HG03103 (cell line): ENCODE data around the gene CCDC141.
"Not testable (repeated sequence)": the region's sequence is repeated elsewhere in the genome, so short reads cannot be mapped to it uniquely, and the experiment has no call there.

Source experiments
- ATAC-seq: cut with Tn5 transposase; IDR thresholded peaks from one replicate; pipeline ENCODE4 v1.9.1; 2021; ENCODE audit warnings: low read depth; ENCODE audit not compliant: unreplicated experiment

CCDC141 gene

GRCh38 chr2:179049546-179050311 lies at the start of gene CCDC141:
Gene CCDC141 (minus strand): TSS chr2:179050137. CDS start chr2:179049941, 196 bp downstream.
- peak; percentile 67 for ATAC-seq

GRCh38 chr2:179098080-179098689 lies 48.2 kb upstream of the CCDC141 start:
- ATAC-seq: no peak

GRCh38 chr2:179097131-179097530 lies 47.2 kb upstream of the CCDC141 start:
- ATAC-seq: no peak

- ATAC-seq: peak; percentile 97
Observed at GRCh38 chr2:179096090-179096489, 46.2 kb upstream of the CCDC141 start.

- not testable (repeated sequence) for ATAC-seq
Observed at GRCh38 chr2:179092912-179093311, 43.0 kb upstream of the CCDC141 start.

GRCh38 chr2:179082697-179083096 lies 32.8 kb upstream of the CCDC141 start:
- ATAC-seq: no peak

- ATAC-seq: no peak
Observed at GRCh38 chr2:179081954-179082353, 32.0 kb upstream of the CCDC141 start.

- no peak for ATAC-seq
Observed at GRCh38 chr2:179072527-179072926, 22.6 kb upstream of the CCDC141 start.

- ATAC-seq: no peak
Observed at GRCh38 chr2:179071810-179072355, 21.9 kb upstream of the CCDC141 start.

- no peak for ATAC-seq
Observed at GRCh38 chr2:179070895-179071294, 21.0 kb upstream of the CCDC141 start.

GRCh38 chr2:179069685-179070084 lies 19.7 kb upstream of the CCDC141 start:
- ATAC-seq: no peak

- no peak for ATAC-seq
Observed at GRCh38 chr2:179068991-179069643, 19.2 kb upstream of the CCDC141 start.

GRCh38 chr2:179059026-179059700 lies 9.2 kb upstream of the CCDC141 start:
- peak; percentile 95 for ATAC-seq

- ATAC-seq: no peak
Observed at GRCh38 chr2:179057737-179058136, 7.8 kb upstream of the CCDC141 start.

GRCh38 chr2:179053568-179053967 lies 3.6 kb upstream of the CCDC141 start:
- not testable (repeated sequence) for ATAC-seq

GRCh38 chr2:179051250-179051649 lies 1.3 kb upstream of the CCDC141 start:
- ATAC-seq: no peak

GRCh38 chr2:179050755-179051154 lies 818 bp upstream of the CCDC141 start:
- no peak for ATAC-seq

GRCh38 chr2:179049203-179049545 lies 763 bp downstream of the CCDC141 start:
- peak; percentile 30 for ATAC-seq

GRCh38 chr2:179048099-179048498 lies 1.8 kb downstream of the CCDC141 start:
- ATAC-seq: no peak

GRCh38 chr2:179045602-179046001 lies 4.3 kb downstream of the CCDC141 start:
- not testable (repeated sequence) for ATAC-seq

- ATAC-seq: no peak
Observed at GRCh38 chr2:179044500-179044899, 5.4 kb downstream of the CCDC141 start.
